GM21381 (cell line): ENCODE measurements around the gene LRRC23.
"Not testable (repeated sequence)": the region's sequence is repeated elsewhere in the genome, so short reads cannot be mapped to it uniquely, and the experiment has no call there.

Source experiments
- ATAC-seq: cut with Tn5 transposase; IDR thresholded peaks from one replicate; pipeline ENCODE4 v1.9.1; 2021; ENCODE audit warnings: mild to moderate bottlenecking, moderate library complexity; ENCODE audit not compliant: unreplicated experiment

The LRRC23 gene, protein sequence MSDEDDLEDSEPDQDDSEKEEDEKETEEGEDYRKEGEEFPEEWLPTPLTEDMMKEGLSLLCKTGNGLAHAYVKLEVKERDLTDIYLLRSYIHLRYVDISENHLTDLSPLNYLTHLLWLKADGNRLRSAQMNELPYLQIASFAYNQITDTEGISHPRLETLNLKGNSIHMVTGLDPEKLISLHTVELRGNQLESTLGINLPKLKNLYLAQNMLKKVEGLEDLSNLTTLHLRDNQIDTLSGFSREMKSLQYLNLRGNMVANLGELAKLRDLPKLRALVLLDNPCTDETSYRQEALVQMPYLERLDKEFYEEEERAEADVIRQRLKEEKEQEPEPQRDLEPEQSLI

DNA sequence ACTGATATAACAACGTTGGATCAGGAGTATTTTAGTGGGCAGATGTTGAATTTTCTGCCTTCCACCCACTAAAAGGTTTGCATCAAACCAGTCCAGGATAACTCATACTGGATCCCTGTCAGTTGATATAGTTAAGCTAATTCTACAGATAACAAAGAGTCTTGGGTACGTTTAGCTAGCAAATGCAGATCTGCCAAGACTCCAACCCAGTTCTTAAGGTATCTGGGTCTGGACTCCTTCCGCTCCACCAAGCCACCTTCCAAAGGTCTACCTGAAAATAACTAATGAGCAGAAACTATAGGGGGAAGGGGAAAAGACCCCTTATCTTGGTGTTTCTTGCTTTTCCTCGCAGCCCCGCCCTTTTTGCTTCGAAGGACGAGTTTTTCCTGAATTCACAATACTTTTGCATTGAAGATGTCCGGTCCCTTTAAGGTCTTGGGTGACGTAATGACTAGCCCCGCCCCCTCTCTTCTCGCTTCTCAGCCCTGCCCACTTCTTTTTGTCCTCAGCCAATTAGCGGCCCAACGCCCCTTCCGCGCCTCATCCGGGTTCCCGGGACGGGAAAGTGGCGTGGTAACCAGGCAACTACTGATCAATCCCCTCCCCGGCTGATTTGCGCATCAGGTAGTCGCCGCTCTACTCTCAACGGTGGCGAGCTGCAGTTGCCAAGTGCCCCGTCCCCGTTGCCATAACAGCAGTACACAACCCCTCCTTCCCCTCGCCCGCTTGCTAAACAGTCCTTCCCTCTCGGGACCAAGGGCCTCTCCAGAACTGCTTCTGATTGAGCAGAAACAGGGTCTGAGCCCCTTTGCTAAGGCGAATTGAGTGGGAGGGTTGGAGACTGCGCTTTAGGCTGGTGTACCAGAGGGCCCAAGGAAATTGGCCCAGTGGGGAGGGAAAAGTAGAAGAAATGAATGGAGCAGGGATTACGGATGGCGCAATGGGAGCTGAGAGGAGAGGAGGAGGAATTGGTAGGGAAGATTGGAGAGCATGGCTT lies at the start of gene LRRC23:
TSS of gene LRRC23 (plus strand) at position 543 of the 997 bp plus-strand sequence. CDS start 812 bp downstream, outside the sequence.
- ATAC-seq = peak; percentile 96

DNA sequence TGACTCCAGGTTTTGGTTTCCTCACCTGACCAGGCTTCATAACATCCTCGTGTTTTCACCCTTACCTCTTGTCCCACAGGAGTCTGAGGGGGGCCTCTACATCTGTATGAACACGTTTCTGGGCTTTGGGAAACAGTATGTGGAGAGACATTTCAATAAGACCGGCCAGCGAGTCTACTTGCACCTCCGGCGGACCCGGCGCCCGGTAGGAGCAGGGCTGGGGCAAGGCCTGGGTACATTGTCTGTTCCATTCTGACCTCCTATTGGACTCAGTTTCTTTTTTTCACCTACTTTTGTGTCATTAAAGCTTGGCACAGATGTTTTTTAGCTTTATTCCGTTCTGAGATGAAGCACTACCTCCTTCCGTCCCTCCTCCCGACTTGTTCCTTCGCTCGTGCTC lies 49.3 kb upstream of the LRRC23 start:
- no peak for ATAC-seq

DNA sequence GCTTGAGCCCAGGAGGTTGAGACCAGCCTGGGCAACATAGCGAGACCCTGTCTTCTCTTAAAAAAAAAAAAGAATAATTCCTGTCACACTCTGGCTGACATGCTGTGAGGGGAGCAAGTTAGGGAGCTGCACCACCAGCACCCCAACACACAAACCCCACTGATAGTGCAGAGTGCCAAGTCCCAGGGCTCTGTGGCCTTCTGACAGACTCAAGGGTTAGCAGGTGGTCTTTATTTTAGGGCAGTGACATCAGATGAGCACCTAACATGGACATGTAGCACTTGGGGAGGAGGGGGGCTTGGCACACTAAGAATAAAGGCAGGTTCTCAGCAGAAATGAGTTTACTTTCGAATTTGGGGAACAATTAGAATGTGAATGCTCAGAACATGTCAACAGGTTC lies 45.8 kb upstream of the LRRC23 start:
- no peak for ATAC-seq

DNA sequence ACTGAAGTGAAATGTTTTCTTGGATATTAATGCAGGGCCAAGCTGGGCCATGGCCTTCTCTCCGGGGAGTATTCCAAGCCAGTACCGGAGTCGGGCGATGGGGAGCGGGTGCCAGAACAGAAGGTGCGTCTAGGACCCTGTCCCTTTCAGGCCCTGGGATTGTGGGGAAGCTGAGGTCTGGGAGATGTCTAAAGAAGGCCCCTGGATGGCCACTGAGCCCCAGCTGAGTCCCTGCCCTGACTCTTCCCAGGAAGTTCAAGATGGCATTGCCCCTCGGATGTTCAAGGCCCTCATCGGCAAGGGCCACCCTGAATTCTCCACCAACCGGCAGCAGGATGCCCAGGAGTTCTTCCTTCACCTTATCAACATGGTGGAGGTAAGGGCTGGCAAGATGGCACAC lies 44.5 kb upstream of the LRRC23 start:
- ATAC-seq = no peak

DNA sequence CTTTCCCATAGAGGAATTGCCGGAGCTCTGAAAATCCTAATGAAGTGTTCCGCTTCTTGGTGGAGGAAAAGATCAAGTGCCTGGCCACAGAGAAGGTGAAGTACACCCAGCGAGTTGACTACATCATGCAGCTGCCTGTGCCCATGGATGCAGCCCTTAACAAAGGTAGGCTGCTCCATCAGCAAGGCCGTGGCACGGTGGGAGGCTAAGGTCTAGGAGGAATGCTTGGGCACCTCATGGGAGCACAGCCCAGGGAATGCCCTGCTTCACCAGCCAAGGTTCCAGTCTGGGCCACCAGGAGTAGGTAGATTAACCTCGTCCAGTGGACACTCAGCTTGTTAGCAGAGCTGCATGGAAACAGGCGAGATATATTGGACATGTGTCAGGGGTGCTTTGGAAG lies 43.7 kb upstream of the LRRC23 start:
- ATAC-seq = no peak

DNA sequence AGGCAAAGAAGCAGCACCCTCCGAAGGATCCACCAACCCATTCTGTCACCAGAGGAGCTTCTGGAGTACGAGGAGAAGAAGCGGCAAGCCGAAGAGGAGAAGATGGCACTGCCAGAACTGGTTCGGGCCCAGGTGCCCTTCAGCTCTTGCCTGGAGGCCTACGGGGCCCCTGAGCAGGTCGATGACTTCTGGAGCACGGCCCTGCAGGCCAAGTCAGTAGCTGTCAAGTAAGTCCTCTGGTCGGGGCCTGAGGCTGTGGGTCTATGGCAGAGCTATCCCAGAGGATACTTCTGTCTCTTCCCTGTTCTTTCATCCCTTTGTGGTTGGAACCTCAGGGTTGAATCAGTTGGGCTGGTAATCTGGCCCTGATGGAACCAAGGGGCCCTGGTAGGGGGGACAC lies 43.2 kb upstream of the LRRC23 start:
- no peak for ATAC-seq

DNA sequence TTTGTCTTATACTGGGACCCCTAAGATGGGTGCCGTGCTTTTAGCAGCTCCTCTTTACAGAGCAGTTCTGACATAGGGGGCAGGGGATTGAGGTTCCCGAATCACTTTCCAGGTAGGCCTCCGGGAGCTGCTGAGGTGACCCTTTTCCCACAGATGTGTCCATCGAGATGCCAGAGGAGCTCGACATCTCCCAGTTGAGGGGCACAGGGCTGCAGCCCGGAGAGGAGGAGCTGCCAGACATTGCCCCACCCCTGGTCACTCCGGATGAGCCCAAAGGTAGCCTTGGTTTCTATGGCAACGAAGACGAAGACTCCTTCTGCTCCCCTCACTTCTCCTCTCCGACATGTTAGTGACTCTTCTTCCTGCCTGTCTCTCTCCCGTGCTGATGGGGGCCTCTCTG lies 41.6 kb upstream of the LRRC23 start:
- ATAC-seq = no peak

DNA sequence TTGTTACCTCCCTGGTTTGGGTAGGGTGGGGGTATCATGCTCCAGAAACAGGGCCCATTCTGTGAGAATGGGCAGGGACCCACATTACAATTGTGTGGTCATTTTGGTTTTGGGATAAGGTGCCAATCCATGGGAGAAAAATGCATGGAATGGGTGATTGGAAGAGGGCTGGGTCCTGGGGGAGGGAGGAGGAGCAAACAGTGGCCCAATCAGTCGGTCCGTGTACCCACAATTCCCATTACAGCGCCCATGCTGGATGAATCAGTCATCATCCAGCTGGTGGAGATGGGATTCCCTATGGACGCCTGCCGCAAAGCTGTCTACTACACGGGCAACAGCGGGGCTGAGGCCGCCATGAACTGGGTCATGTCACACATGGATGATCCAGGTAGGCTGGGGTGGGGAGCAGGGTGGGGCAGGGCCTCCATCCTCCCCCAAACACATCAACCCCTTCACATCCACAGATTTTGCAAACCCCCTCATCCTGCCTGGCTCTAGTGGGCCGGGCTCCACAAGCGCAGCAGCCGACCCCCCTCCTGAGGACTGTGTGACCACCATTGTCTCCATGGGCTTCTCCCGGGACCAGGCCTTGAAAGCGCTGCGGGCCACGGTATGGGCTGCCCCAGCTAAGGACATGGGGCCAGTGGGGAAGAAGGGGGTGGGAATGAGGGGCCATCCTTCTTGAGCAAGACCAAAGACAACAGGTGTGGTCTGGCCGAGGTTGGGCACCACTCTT lies 40.9 kb upstream of the LRRC23 start:
- no peak for ATAC-seq

DNA sequence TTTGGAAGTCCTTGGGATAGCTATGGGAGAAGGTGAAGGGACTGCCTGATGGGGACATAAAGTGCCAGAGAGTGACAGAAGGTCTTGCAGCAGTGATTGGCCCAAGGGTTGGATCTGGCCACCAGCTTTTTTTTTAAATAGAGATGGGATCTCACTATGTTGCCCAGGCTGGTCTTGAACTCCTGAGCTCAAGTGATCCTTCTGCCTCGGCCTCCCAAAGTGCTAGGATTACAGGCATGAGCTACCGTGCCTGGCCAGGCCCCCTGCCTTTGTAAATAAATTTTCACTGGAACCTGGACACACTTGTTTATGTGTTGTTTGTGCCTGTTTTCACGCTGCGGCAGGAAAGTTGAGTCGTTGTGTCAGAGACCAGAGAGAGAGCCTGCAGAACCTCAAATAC lies 39.3 kb upstream of the LRRC23 start:
- ATAC-seq = not testable (repeated sequence)

DNA sequence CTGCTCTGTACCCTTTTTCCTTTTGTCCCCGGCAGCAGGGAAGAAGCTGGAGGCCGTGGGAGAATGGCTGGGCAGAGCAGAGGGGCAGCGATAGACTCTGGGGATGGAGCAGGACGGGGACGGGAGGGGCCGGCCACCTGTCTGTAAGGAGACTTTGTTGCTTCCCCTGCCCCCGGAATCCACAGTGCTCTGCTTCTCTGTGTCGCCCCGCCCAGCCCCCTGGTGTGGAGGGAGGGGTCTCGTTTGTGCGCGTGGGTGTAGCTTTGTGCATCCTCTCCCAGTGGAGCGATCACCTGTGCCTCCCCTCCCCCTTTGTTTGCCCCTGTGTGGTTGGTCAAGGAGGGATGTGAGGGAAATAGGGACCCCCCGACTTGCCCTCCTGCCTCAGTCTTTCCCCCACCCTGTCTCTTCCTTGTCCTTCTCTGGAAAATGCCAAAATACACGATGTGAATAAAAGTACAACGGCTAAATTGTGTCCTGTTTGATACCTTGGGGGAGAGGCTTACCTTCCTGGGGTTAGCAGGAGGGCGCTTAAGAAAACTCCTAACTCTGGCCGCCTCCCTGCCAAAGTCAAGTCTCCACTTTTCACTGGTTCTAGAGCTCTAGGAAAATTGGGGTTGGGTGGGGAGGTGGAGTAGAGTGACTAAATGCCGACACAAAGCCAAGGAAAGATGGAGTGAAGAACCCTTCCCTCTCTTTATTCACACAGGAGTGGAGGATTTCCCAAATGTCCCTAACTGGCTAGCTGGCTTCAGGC lies 38.3 kb upstream of the LRRC23 start:
- ATAC-seq = no peak

DNA sequence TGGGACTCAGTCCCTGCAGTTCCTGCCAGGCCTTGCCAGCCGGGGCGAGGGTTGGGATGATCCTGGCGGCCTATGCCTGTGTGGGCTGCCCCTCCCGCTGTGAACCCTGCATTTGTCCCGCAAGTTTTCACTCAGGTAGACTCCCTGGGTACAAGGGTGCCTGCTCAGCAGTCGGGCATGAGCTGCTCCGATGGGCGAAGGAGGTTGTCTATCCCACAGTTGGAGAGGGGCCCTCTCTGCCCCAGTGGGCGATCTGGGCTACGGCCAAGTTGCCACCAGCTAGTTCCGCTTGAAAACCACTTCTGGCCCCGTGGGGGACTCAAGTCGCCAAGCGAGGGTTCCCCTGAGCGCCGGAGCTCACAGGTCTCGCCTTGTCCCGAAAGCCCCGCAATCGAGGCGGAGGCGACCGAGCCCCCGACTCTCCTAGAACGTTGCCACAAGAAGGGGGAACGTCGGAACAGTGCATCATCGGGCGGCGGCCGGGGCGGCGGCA lies 37.7 kb upstream of the LRRC23 start:
- peak; percentile 5 for ATAC-seq

DNA sequence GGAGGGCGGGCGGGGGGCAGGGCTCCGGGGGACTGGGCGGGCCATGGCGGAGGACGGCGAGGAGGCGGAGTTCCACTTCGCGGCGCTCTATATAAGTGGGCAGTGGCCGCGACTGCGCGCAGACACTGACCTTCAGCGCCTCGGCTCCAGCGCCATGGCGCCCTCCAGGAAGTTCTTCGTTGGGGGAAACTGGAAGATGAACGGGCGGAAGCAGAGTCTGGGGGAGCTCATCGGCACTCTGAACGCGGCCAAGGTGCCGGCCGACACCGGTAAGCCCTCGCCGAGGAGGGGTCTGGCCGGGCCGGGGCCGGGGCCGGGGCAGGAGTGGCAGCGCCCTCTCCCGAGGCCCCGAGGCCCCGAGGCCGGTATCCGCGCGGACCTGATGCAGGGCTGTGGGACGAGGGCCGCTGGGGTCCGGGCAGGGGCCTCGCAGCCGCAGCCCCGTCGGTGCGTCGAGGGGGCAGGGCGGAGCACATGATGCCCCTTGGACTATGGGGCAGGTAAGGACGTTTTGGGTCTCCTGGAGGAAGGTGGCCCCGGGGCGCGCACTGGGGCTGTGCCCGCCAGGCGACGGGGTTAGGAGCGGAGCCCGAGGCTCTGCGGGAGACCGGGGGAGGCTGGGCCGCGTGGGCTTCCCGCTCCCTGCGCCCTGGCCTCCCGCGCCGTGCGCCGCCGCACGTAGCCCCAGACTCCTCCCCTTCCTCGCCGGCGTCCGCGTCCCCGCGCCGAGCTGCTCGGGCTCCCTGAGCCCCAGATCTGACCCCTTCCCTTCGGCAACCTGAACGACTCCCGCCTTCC lies 37.0 kb upstream of the LRRC23 start, which contains the start of gene TPI1:
TSS of gene TPI1 (plus strand) at position 119 of the 798 bp plus-strand sequence. CDS start at position 155, 36 bp downstream.
- ATAC-seq = peak; percentile 57

DNA sequence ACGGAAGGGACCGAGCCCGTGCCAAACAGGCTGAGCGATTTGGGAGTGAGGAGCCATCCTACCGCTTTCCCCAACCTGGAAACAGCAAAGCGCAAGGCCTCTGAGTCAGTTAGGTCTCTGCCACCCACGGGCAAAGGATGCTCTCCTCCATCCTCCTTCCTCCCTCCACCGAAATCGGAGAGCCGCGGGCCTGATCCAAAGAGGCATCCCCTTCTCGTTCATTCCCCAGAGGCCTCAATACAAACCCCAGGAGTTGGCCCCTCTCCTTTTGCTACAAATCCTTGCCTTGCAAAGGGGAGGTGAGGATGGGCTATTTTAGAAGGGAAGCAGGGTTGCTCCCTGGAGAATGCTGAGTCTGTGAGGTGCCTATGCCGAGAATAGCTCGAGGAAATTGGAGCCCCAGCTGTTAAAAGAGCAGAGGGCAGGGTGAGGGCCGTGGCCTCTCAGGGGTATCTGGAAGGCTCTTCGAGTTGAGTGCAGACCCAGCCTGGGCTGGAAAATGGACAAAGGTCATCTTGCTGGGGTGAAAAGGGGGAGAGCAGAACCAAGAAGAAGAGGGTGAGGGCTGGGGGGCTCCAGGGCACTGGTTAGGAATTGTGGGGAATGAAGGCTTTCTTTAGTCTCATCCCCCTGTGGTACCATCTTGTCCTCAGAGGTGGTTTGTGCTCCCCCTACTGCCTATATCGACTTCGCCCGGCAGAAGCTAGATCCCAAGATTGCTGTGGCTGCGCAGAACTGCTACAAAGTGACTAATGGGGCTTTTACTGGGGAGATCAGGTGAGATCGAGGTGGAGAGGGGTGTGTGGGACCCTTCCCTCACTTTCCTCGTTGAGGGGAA lies 36.2 kb upstream of the LRRC23 start:
- no peak for ATAC-seq

DNA sequence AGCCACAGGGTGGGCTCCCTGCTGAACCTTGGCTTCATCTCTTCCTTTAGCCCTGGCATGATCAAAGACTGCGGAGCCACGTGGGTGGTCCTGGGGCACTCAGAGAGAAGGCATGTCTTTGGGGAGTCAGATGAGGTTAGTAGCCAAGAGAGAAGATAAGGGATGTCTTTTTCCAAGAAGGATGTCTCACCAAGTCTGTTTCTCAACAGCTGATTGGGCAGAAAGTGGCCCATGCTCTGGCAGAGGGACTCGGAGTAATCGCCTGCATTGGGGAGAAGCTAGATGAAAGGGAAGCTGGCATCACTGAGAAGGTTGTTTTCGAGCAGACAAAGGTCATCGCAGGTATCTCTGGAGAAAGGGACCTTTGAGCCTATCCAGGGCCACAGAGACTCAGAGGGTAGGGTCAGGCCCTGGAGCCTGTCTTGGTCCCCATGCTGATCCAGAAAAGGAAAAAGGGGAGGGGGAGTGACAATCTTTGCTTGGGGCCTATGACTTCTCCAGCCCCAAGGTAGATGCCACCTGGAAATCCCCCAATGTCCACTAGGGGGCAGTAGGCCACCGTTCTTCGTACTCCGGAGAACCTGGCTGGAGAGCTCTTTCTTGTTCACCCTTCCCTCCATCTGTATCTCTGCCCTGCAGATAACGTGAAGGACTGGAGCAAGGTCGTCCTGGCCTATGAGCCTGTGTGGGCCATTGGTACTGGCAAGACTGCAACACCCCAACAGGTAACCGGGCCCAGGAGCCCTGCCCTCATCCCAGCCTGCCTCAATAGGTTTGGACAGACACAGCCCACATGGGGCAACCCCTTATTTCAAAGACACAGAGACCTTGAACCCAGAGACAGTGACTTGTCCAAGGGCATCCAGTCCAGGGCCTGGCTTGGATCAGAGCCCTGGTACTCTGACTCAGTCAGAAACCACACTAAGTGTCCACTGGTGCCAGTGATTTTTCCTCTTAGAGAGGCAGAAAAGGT lies 35.3 kb upstream of the LRRC23 start:
- ATAC-seq = no peak

DNA sequence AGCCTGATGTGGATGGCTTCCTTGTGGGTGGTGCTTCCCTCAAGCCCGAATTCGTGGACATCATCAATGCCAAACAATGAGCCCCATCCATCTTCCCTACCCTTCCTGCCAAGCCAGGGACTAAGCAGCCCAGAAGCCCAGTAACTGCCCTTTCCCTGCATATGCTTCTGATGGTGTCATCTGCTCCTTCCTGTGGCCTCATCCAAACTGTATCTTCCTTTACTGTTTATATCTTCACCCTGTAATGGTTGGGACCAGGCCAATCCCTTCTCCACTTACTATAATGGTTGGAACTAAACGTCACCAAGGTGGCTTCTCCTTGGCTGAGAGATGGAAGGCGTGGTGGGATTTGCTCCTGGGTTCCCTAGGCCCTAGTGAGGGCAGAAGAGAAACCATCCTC lies 34.3 kb upstream of the LRRC23 start:
- ATAC-seq = not testable (repeated sequence)

DNA sequence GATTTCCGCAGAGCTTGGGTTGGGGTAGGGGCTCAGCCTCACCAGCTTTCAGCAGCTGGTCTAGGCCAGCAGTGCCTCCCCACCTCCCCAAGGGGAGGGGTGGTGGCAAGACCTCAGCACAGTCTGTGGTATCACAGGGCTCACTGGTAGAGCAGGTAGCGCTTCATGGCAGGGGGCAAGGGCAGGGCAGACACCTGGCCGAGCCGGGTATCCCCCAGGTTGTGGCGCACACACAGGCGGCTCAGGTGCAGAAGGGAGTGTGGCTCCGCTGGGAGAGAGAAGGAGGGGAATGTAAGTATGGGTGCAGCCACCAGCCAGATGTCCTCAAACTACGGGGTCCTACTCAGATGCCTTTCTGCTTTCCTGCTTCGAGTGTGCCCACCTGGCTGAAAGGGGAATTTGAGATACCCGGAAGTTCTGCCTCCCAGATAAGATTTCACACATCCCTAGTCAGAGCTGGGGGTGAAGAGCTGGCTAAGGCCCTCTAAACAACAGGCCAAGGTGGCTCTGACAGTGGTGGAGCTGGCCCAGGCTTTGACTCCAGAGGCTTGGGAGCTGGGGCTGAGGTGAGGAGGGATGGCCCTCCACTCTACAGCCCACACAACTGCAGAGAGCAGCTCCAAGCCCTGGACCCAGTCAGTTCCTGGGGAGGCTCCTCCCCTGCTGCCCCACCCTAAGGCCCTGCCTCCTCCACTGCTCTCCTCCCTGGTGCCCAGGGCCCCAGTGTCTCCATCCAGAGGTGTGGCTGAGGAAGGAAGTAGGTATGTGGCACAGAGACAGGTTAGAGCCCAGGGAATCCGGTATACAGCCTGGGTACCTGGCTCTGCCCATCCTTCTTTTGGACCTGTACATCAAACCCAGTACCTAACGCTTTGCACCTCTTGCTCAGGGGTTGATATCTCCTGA lies 33.3 kb upstream of the LRRC23 start:
- ATAC-seq = no peak
